Measurements from ENCODE around the gene CDHR3.
A peak's percentile ranks its signal among the peaks of the same experiment; 100 is the strongest.

The CDHR3 gene

DNA sequence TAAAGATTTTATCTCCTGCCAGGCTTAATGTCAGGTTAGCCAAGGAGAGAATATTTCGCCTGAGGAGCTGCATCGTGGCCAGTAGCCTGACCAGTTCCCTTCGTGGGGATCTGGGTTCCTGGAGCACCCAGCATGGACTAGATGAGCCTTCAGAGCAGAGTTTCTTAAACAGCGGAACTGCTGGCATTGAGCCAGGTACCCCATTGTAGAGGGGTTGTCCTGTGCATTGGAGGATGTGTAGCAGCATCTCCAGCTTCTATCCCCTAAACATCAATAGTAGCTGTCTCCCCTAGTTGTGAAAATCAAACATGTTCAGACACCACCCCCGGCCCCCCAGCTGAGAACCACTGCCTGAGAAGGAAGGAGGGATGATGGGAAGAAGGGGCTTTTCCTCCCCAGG, 36.2 kb downstream of the CDHR3 start:
- H3K9ac ChIP-seq (ENCODE audit: low read depth, low read length, poor library complexity): no peak overlapping the region
- no peak overlapping the region for H2BK15ac ChIP-seq (ENCODE audit: low read length)
- H3K14ac ChIP-seq (ENCODE audit: low read length): no peak overlapping the region
- H3K9me3 ChIP-seq (replicated peaks in 1 of 2; ENCODE audit: control insufficient read depth in 2 of 2, insufficient read depth in 1 of 2, low read depth in 1 of 2, low read length in 2 of 2): no peaks in the 10 kb centered on the region
- H3K18ac ChIP-seq (ENCODE audit: low read length): no peak overlapping the region
- H2BK12ac ChIP-seq (ENCODE audit: low read length): no peak overlapping the region
- H3K4me3 ChIP-seq (ENCODE audit: low read length in 2 of 2): no peak overlapping the region
- no peak overlapping the region for H2BK120ac ChIP-seq (ENCODE audit: low read depth, low read length)
- no peak overlapping the region for H3K4me2 ChIP-seq (ENCODE audit: insufficient read depth, low read length, poor library complexity, severe bottlenecking)
- H3K4ac ChIP-seq (ENCODE audit: low read length): no peak overlapping the region
- H2AK5ac ChIP-seq (ENCODE audit: low read depth, low read length): peak overlapping the region; percentile 7
- no peaks in the 10 kb centered on the region for H3K27me3 ChIP-seq (ENCODE audit: control insufficient read depth in 3 of 3, insufficient read depth in 3 of 3, low read depth in 1 of 3, low read length in 3 of 3)
- no peak overlapping the region for H3K27ac ChIP-seq (replicated peaks; ENCODE audit: low read length)
- no peak overlapping the region for H3K23ac ChIP-seq (ENCODE audit: low read depth, low read length, poor library complexity)
- H2BK5ac ChIP-seq (ENCODE audit: low read length): no peak overlapping the region
- H3K4me1 ChIP-seq (ENCODE audit: control insufficient read depth in 2 of 2, insufficient read depth in 1 of 2, low read depth in 1 of 2, low read length in 2 of 2): peaks cover 5 to 14% of the 10 kb centered on the region in 2 donors
- H4K8ac ChIP-seq (ENCODE audit: low read depth, low read length): no peak overlapping the region
- no peaks in the 10 kb centered on the region for H3K79me1 ChIP-seq (ENCODE audit: low read depth, low read length)
- no peaks in the 10 kb centered on the region for H3K36me3 ChIP-seq (replicated peaks in 1 of 2; ENCODE audit: control insufficient read depth in 2 of 2, insufficient read depth in 2 of 2, low read length in 2 of 2)
- no peak overlapping the region for H2AFZ ChIP-seq (ENCODE audit: low read length)
- WGBS, 2 donors (ENCODE audit: extremely low coverage in 2 of 2, insufficient read length in 2 of 2, insufficient replicate concordance in 1 of 2): no CpG with 5 or more reads among the region's 5 CpGs
- DNase-seq (ENCODE audit: low spot score): no peak
- no peak overlapping the region for H4K91ac ChIP-seq (ENCODE audit: low read depth, low read length, poor library complexity)

DNA sequence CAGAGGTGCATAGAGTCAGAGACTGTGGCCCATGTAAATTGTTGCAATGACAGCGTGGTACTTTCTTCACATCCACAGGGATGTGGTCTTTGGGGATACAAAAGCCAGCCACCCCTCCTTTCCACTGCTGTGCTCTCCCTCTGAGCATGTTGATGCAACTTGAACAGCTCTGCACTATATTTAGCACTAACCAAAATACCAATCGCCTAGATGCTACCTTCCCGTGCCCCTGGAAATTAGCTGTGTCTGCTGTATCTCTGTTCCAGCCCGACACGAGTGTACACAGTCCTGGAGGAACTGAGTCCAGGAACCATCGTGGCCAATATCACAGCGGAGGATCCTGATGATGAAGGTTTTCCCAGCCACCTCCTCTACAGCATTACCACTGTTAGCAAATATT, 38.1 kb downstream of the CDHR3 start:
- no peak for DNase-seq (ENCODE audit: low spot score)
- Histone ChIP-seq H3K9ac (ENCODE audit: low read depth, low read length, poor library complexity) (no peak overlapping the region), H2AFZ (ENCODE audit: low read length) (no peak overlapping the region), H3K4me3 (ENCODE audit: low read length in 2 of 2) (no peak overlapping the region), H2BK15ac (ENCODE audit: low read length) (no peak overlapping the region), H2BK12ac (ENCODE audit: low read length) (no peak overlapping the region), H3K23ac (ENCODE audit: low read depth, low read length, poor library complexity) (no peak overlapping the region), H3K14ac (ENCODE audit: low read length) (no peak overlapping the region), H3K79me1 (ENCODE audit: low read depth, low read length) (no peaks in the 10 kb centered on the region), H3K4me1 (ENCODE audit: control insufficient read depth in 2 of 2, insufficient read depth in 1 of 2, low read depth in 1 of 2, low read length in 2 of 2) (peaks cover 5 to 14% of the 10 kb centered on the region in 2 donors), H2AK5ac (ENCODE audit: low read depth, low read length) (no peak overlapping the region), H4K8ac (ENCODE audit: low read depth, low read length) (no peak overlapping the region), H2BK5ac (ENCODE audit: low read length) (no peak overlapping the region), H3K9me3 (replicated peaks in 1 of 2; ENCODE audit: control insufficient read depth in 2 of 2, insufficient read depth in 1 of 2, low read depth in 1 of 2, low read length in 2 of 2) (peaks cover 0 to 3% of the 10 kb centered on the region in 2 donors), H3K18ac (ENCODE audit: low read length) (no peak overlapping the region), H3K36me3 (replicated peaks in 1 of 2; ENCODE audit: control insufficient read depth in 2 of 2, insufficient read depth in 2 of 2, low read length in 2 of 2) (no peaks in the 10 kb centered on the region), H4K91ac (ENCODE audit: low read depth, low read length, poor library complexity) (no peak overlapping the region), H3K4me2 (ENCODE audit: insufficient read depth, low read length, poor library complexity, severe bottlenecking) (no peak overlapping the region), H3K27me3 (ENCODE audit: control insufficient read depth in 3 of 3, insufficient read depth in 3 of 3, low read depth in 1 of 3, low read length in 3 of 3) (no peaks in the 10 kb centered on the region), H2BK120ac (ENCODE audit: low read depth, low read length) (no peak overlapping the region), H3K4ac (ENCODE audit: low read length) (no peak overlapping the region), H3K27ac (replicated peaks; ENCODE audit: low read length) (no peak overlapping the region)
- WGBS, 2 donors (ENCODE audit: extremely low coverage in 2 of 2, insufficient read length in 2 of 2, insufficient replicate concordance in 1 of 2): no CpG with 5 or more reads among the region's 7 CpGs

DNA sequence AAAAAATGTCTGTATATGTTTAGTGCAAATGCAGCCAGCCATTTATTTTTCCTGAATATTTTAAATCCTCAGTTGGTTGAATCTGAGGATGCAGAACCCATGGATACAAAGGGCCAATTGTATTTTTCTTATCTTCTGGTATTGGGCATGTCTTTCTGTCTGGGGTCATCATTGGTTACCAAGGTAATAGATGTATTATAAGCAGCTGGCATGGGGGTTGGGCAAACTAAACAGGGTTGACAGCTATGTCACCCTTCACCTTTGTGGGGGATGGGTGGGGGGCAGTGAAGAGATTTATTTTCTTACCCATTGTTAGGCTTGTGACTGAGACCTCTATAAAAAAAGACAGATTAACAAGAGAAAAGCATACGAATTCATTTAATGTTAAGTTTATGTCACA, 38.8 kb downstream of the CDHR3 start:
- H2BK120ac ChIP-seq (ENCODE audit: low read depth, low read length): no peak overlapping the region
- no peak overlapping the region for H2AFZ ChIP-seq (ENCODE audit: low read length)

DNA sequence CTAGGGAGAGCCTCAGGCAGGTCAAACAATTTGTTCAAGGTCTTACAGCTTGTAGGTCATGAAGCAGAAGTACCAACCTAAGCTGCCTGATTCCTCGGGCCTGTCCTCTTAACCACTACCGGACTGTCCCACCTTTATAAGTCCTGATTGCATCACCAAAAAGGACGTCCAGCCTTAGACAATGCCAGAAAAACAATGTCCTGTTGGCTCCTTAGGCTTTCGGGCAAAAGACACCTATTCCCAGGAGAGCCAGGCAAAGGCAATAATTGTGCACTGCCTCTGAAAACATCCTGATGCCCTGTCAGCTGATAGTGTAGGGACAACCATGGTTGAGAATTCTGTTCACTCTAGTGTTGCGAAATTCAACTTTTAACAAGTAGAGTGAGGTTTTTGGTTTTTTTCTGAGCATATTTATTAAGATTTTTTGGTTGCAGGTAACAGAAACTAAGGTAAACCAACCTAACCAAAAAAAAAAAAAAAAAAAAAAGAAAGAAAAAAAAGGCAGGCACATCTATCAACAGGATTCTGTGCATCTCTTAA, 40.5 kb downstream of the CDHR3 start:
- no peak for DNase-seq (ENCODE audit: low spot score)
- peaks cover 4 to 14% of the 10 kb centered on the region in 2 donors for H3K4me1 ChIP-seq (ENCODE audit: control insufficient read depth in 2 of 2, insufficient read depth in 1 of 2, low read depth in 1 of 2, low read length in 2 of 2)
- H3K27me3 ChIP-seq (ENCODE audit: control insufficient read depth in 3 of 3, insufficient read depth in 3 of 3, low read depth in 1 of 3, low read length in 3 of 3): no peaks in the 10 kb centered on the region
- H2BK15ac ChIP-seq (ENCODE audit: low read length): no peak overlapping the region
- no peak overlapping the region for H4K8ac ChIP-seq (ENCODE audit: low read depth, low read length)
- no peaks in the 10 kb centered on the region for H3K79me1 ChIP-seq (ENCODE audit: low read depth, low read length)
- WGBS, 2 donors (ENCODE audit: extremely low coverage in 2 of 2, insufficient read length in 2 of 2, insufficient replicate concordance in 1 of 2): no CpG with 5 or more reads among the region's 5 CpGs
- H3K4ac ChIP-seq (ENCODE audit: low read length): no peak overlapping the region
- H3K36me3 ChIP-seq (replicated peaks in 1 of 2; ENCODE audit: control insufficient read depth in 2 of 2, insufficient read depth in 2 of 2, low read length in 2 of 2): no peaks in the 10 kb centered on the region
- no peak overlapping the region for H3K27ac ChIP-seq (replicated peaks; ENCODE audit: low read length)
- no peak overlapping the region for H2BK120ac ChIP-seq (ENCODE audit: low read depth, low read length)
- H2BK12ac ChIP-seq (ENCODE audit: low read length): no peak overlapping the region
- no peak overlapping the region for H2AK5ac ChIP-seq (ENCODE audit: low read depth, low read length)
- no peak overlapping the region for H2AFZ ChIP-seq (ENCODE audit: low read length)
- no peak overlapping the region for H3K18ac ChIP-seq (ENCODE audit: low read length)
- H3K4me2 ChIP-seq (ENCODE audit: insufficient read depth, low read length, poor library complexity, severe bottlenecking): no peak overlapping the region
- peaks cover 3 to 5% of the 10 kb centered on the region in 2 donors for H3K9me3 ChIP-seq (replicated peaks in 1 of 2; ENCODE audit: control insufficient read depth in 2 of 2, insufficient read depth in 1 of 2, low read depth in 1 of 2, low read length in 2 of 2)
- no peak overlapping the region for H2BK5ac ChIP-seq (ENCODE audit: low read length)
- H3K9ac ChIP-seq (ENCODE audit: low read depth, low read length, poor library complexity): no peak overlapping the region
- H4K91ac ChIP-seq (ENCODE audit: low read depth, low read length, poor library complexity): no peak overlapping the region
- no peak overlapping the region for H3K14ac ChIP-seq (ENCODE audit: low read length)
- no peak overlapping the region for H3K4me3 ChIP-seq (ENCODE audit: low read length in 2 of 2)
- H3K23ac ChIP-seq (ENCODE audit: low read depth, low read length, poor library complexity): no peak overlapping the region

More for the DNA sequence above, 38.8 kb downstream of the CDHR3 start:
- no peak overlapping the region for H3K4me2 ChIP-seq (ENCODE audit: insufficient read depth, low read length, poor library complexity, severe bottlenecking)
- no peak overlapping the region for H3K4ac ChIP-seq (ENCODE audit: low read length)
- peaks cover 5 to 14% of the 10 kb centered on the region in 2 donors for H3K4me1 ChIP-seq (ENCODE audit: control insufficient read depth in 2 of 2, insufficient read depth in 1 of 2, low read depth in 1 of 2, low read length in 2 of 2)
- H3K23ac ChIP-seq (ENCODE audit: low read depth, low read length, poor library complexity): no peak overlapping the region
- H3K4me3 ChIP-seq (ENCODE audit: low read length in 2 of 2): no peak overlapping the region
- no peak overlapping the region for H2AK5ac ChIP-seq (ENCODE audit: low read depth, low read length)
- H2BK15ac ChIP-seq (ENCODE audit: low read length): no peak overlapping the region
- no peak overlapping the region for H2BK5ac ChIP-seq (ENCODE audit: low read length)
- no peak overlapping the region for H3K9ac ChIP-seq (ENCODE audit: low read depth, low read length, poor library complexity)
- peaks cover 0 to 3% of the 10 kb centered on the region in 2 donors for H3K9me3 ChIP-seq (replicated peaks in 1 of 2; ENCODE audit: control insufficient read depth in 2 of 2, insufficient read depth in 1 of 2, low read depth in 1 of 2, low read length in 2 of 2)
- no peak overlapping the region for H2BK12ac ChIP-seq (ENCODE audit: low read length)
- H3K27me3 ChIP-seq (ENCODE audit: control insufficient read depth in 3 of 3, insufficient read depth in 3 of 3, low read depth in 1 of 3, low read length in 3 of 3): no peaks in the 10 kb centered on the region
- no peak overlapping the region for H4K8ac ChIP-seq (ENCODE audit: low read depth, low read length)
- WGBS, 2 donors (ENCODE audit: extremely low coverage in 2 of 2, insufficient read length in 2 of 2, insufficient replicate concordance in 1 of 2): no CpG with 5 or more reads among the region's 1 CpG
- H3K36me3 ChIP-seq (replicated peaks in 1 of 2; ENCODE audit: control insufficient read depth in 2 of 2, insufficient read depth in 2 of 2, low read length in 2 of 2): no peaks in the 10 kb centered on the region
- no peak overlapping the region for H4K91ac ChIP-seq (ENCODE audit: low read depth, low read length, poor library complexity)
- H3K14ac ChIP-seq (ENCODE audit: low read length): no peak overlapping the region
- H3K18ac ChIP-seq (ENCODE audit: low read length): no peak overlapping the region
- H3K79me1 ChIP-seq (ENCODE audit: low read depth, low read length): no peaks in the 10 kb centered on the region
- no peak for DNase-seq (ENCODE audit: low spot score)
- no peak overlapping the region for H3K27ac ChIP-seq (replicated peaks; ENCODE audit: low read length)
